Astrocyte (in vitro differentiated cells and primary cell): ENCODE data around the gene GPR137. TPM values are rescaled to one million over a fixed set of nuclear protein-coding genes. Genes with fewer than 3 reads are reported as not detected.
A peak's percentile ranks its signal among the peaks of the same experiment; 100 is the strongest.

Source experiments
- DNase-seq: peaks from one replicate; pipeline ENCODE4 v3.0.0-alpha.2; 2010; ENCODE audit warnings: low read depth
- FAIRE-seq: peaks from 2 replicates; lab custom pipeline; 2011; peaks lifted over from hg19 to GRCh38; lab: Jason Lieb, UNC
- H2AFZ ChIP-seq: 2 replicates; pipeline ENCODE4 v1.6.0; 2012; ENCODE audit warnings: low read depth, low read length, inconsistent platforms
- H3K27ac ChIP-seq: 2 replicates; pipeline ENCODE4 v1.5.1; 2011; ENCODE audit warnings: low read depth, low read length, inconsistent platforms
- H3K27me3 ChIP-seq: 2 replicates; pipeline ENCODE4 v1.6.0; 2011; ENCODE audit warnings: low read length, inconsistent platforms; ENCODE audit not compliant: insufficient read depth
- H3K36me3 ChIP-seq: 2 replicates; pipeline ENCODE4 v1.5.1; 2011; ENCODE audit warnings: low read length, inconsistent platforms; ENCODE audit not compliant: insufficient read depth
- H3K4me1 ChIP-seq: 2 replicates; pipeline ENCODE4 v1.5.1; 2011; ENCODE audit warnings: low read length, inconsistent platforms; ENCODE audit not compliant: insufficient read depth
- H3K4me2 ChIP-seq: 2 replicates; pipeline ENCODE4 v1.6.0; 2012; ENCODE audit warnings: low read length, inconsistent platforms
- H3K4me3 ChIP-seq: 2 replicates; pipeline ENCODE4 v1.5.1; 2011; ENCODE audit warnings: low read depth, mild to moderate bottlenecking, low read length, inconsistent platforms; ENCODE audit not compliant: insufficient read depth
- H3K79me2 ChIP-seq: 2 replicates; pipeline ENCODE4 v1.6.0; 2012; ENCODE audit warnings: mild to moderate bottlenecking, low read length, inconsistent platforms; ENCODE audit not compliant: insufficient read depth
- H3K9ac ChIP-seq: 2 replicates; pipeline ENCODE4 v1.6.0; 2012; ENCODE audit warnings: mild to moderate bottlenecking, low read length, inconsistent platforms
- H3K9me3 ChIP-seq: 2 replicates; pipeline ENCODE4 v1.5.1; 2012; ENCODE audit warnings: low read depth, mild to moderate bottlenecking, low read length, inconsistent platforms; ENCODE audit not compliant: insufficient read depth
- H4K20me1 ChIP-seq: 2 replicates; pipeline ENCODE4 v1.6.0; 2012; ENCODE audit warnings: low read length, inconsistent platforms; ENCODE audit not compliant: insufficient read depth
- H3K27ac Mint-ChIP-seq: one replicate; pipeline ENCODE4 v1.8.0; 2021; ENCODE audit warnings: mild to moderate bottlenecking, mixed read lengths; ENCODE audit not compliant: unreplicated experiment
- H3K27me3 Mint-ChIP-seq: one replicate; pipeline ENCODE4 v1.8.0; 2021; ENCODE audit warnings: low read depth, mixed read lengths; ENCODE audit not compliant: unreplicated experiment
- H3K36me3 Mint-ChIP-seq: one replicate; pipeline ENCODE4 v1.8.0; 2021; ENCODE audit warnings: low read depth, mixed read lengths; ENCODE audit not compliant: unreplicated experiment
- H3K4me1 Mint-ChIP-seq: one replicate; pipeline ENCODE4 v1.8.0; 2021; ENCODE audit warnings: low read depth, mixed read lengths; ENCODE audit not compliant: unreplicated experiment
- H3K4me3 Mint-ChIP-seq: one replicate; pipeline ENCODE4 v1.8.0; 2021; ENCODE audit warnings: mild to moderate bottlenecking, moderate library complexity, mixed read lengths; ENCODE audit not compliant: unreplicated experiment
- H3K9me3 Mint-ChIP-seq: one replicate; pipeline ENCODE4 v1.8.0; 2021; ENCODE audit warnings: mild to moderate bottlenecking, mixed read lengths; ENCODE audit not compliant: unreplicated experiment
- CTCF ChIP-seq: IDR thresholded peaks from 2 replicates; pipeline ENCODE4 v1.5.1; 2011; ENCODE audit warnings: low read depth, mild to moderate bottlenecking, inconsistent platforms, low read length, moderate library complexity; ENCODE audit not compliant: insufficient read depth
- EZH2 ChIP-seq: IDR thresholded peaks from 2 replicates; pipeline ENCODE4 v1.6.1; 2012; ENCODE audit warnings: mild to moderate bottlenecking, low read length, inconsistent platforms; ENCODE audit not compliant: insufficient read depth
- total RNA-seq: library from RNA; stranded (reverse); gene quantifications from 2 replicates; pipeline ENCODE4 v1.2.1, GENCODE V29; 2021

The GPR137 gene
- total RNA-seq, 1 donor from 2014 or later: 46.8 TPM

GRCh38 chr11:64244107-64244506 is 41.5 kb upstream of the GPR137 start:
- Histone ChIP-seq H2AFZ (no peak overlapping the region), H4K20me1 (peaks cover 28% of the 10 kb centered on the region), H3K4me1 (peaks cover 41% of the 10 kb centered on the region), H3K79me2 (peaks cover 50% of the 10 kb centered on the region), H3K27ac (no peak overlapping the region), H3K9me3 (no peaks in the 10 kb centered on the region), H3K9ac (no peak overlapping the region), H3K4me2 (peak overlapping the region; percentile 99), H3K36me3 (peaks cover 3% of the 10 kb centered on the region), H3K4me3 (no peak overlapping the region), H3K27me3 (no peaks in the 10 kb centered on the region)
- DNase-seq: no peak
- FAIRE-seq: no peak
- no peaks in the 10 kb centered on the region for H3K27me3 Mint-ChIP-seq
- TF ChIP-seq CTCF (no peak), EZH2 (no peak)
- H3K4me3 Mint-ChIP-seq: peak overlapping the region; percentile 77
- peaks cover 9% of the 10 kb centered on the region for H3K36me3 Mint-ChIP-seq
- H3K27ac Mint-ChIP-seq: no peak overlapping the region
- H3K4me1 Mint-ChIP-seq: peaks cover 23% of the 10 kb centered on the region
- no peaks in the 10 kb centered on the region for H3K9me3 Mint-ChIP-seq

GRCh38 chr11:64244966-64245365 is 40.7 kb upstream of the GPR137 start:
- H3K9me3 Mint-ChIP-seq: no peaks in the 10 kb centered on the region
- Histone ChIP-seq H3K9me3 (no peaks in the 10 kb centered on the region), H3K9ac (peak overlapping the region; percentile 95), H3K36me3 (peaks cover 3% of the 10 kb centered on the region), H2AFZ (no peak overlapping the region), H4K20me1 (peaks cover 28% of the 10 kb centered on the region), H3K4me1 (peaks cover 39% of the 10 kb centered on the region), H3K4me2 (peak overlapping the region; percentile 99), H3K4me3 (peak overlapping the region; percentile 96), H3K27ac (peak overlapping the region; percentile 91), H3K79me2 (peaks cover 50% of the 10 kb centered on the region), H3K27me3 (no peaks in the 10 kb centered on the region)
- H3K4me3 Mint-ChIP-seq: peak overlapping the region; percentile 95
- no peaks in the 10 kb centered on the region for H3K27me3 Mint-ChIP-seq
- TF ChIP-seq CTCF (no peak), EZH2 (no peak)
- H3K27ac Mint-ChIP-seq: no peak overlapping the region
- DNase-seq: no peak
- H3K4me1 Mint-ChIP-seq: peaks cover 24% of the 10 kb centered on the region
- no peak for FAIRE-seq
- peaks cover 9% of the 10 kb centered on the region for H3K36me3 Mint-ChIP-seq

- no peak for TF ChIP-seq EZH2
- Histone ChIP-seq H3K4me1 (peaks cover 35% of the 10 kb centered on the region), H3K4me2 (peak overlapping the region; percentile 99), H3K79me2 (peaks cover 50% of the 10 kb centered on the region), H3K27ac (peak overlapping the region; percentile 91), H3K9me3 (no peaks in the 10 kb centered on the region), H3K9ac (peak overlapping the region; percentile 95), H3K36me3 (peaks cover 3% of the 10 kb centered on the region), H3K4me3 (peak overlapping the region; percentile 96), H3K27me3 (no peaks in the 10 kb centered on the region), H4K20me1 (peaks cover 28% of the 10 kb centered on the region), H2AFZ (no peak overlapping the region)
- peaks cover 21% of the 10 kb centered on the region for H3K4me1 Mint-ChIP-seq
- FAIRE-seq: no peak
- H3K27me3 Mint-ChIP-seq: no peaks in the 10 kb centered on the region
- H3K36me3 Mint-ChIP-seq: peaks cover 9% of the 10 kb centered on the region
- DNase-seq: no peak
- H3K4me3 Mint-ChIP-seq: peak overlapping the region; percentile 95
- H3K27ac Mint-ChIP-seq: peak overlapping the region; percentile 85
- no peaks in the 10 kb centered on the region for H3K9me3 Mint-ChIP-seq
Measured at GRCh38 chr11:64245401-64245796, 40.2 kb upstream of the GPR137 start.
